ENCODE results near the gene SDF4.

DNA sequence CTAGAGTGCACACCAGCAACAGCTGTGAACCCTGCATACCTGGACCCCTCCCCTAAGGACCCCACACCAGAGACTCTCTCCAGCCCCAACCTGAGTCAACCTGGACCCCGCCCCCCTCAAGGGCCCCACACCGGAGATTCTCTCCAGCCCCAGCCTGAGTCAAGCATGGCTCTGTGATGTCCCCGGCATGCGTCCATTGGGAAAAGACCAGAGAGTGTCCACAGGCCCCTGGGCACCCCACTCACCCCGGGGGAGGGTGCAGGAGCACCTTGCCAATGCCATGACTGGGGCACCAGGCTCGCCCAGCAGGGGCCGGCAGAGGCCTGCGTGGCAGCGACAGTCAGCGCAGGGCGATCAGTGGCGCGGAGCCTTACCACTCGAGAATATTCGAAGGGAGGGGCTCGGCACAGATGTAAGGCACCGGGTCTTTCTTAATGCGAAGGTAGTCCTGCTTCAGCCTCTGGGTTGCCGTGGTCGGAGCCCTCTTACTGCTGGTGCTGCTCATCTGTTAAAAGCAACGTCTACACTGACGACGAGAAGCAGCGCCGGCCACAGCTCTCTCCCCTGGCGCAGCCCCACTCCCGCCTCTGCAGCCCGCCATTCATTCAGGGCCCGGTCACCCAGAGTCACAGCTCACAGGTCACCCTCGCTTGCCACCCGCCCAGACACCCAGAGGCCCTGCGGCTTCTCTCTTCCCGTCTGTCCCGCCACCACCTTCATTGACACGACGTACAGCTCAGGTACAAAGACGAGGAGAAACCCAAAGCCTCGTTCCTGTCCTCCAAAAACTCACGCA lies 35.9 kb upstream of the SDF4 start:
- TF ChIP-seq POLR2A (IDR thresholded peaks at IDR 0.05) (no peak), CTCF (IDR thresholded peaks at IDR 0.05) (no peak)
